ENCODE results near the gene TSPO.

DNA sequence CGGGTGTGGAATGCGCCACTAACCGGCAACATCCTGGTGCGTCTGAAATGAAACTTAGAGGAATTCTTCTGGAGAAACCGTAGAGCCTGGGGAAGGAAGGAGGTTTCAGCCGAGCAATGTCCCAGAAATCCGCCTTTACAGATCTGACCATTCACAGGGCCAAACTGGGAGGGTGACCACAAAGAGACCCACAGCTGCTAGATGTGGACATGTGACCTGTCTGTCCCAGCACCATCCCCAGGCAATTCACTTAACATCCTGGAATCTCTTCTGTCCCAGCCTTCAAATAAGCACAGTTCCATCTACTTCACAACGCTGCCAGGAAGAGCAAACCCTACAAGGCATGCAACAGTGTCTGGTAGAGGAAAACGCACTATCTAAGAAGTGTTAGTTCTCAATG lies 18.0 kb upstream of the TSPO start:
- no peak for TF ChIP-seq POLR2AphosphoS5 (IDR thresholded peaks at IDR 0.05)
- TF ChIP-seq, protein P1, sequence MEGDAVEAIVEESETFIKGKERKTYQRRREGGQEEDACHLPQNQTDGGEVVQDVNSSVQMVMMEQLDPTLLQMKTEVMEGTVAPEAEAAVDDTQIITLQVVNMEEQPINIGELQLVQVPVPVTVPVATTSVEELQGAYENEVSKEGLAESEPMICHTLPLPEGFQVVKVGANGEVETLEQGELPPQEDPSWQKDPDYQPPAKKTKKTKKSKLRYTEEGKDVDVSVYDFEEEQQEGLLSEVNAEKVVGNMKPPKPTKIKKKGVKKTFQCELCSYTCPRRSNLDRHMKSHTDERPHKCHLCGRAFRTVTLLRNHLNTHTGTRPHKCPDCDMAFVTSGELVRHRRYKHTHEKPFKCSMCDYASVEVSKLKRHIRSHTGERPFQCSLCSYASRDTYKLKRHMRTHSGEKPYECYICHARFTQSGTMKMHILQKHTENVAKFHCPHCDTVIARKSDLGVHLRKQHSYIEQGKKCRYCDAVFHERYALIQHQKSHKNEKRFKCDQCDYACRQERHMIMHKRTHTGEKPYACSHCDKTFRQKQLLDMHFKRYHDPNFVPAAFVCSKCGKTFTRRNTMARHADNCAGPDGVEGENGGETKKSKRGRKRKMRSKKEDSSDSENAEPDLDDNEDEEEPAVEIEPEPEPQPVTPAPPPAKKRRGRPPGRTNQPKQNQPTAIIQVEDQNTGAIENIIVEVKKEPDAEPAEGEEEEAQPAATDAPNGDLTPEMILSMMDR (IDR thresholded peaks at IDR 0.05): no peak
